Fibroblast of lung (primary cell): ENCODE data around the gene XPO6. TPM values are rescaled to one million over a fixed set of nuclear protein-coding genes. Genes with fewer than 3 reads are reported as not detected.

Source experiments
- DNase-seq, 2 donors: peaks; one replicate each; pipeline versions ENCODE4 v3.0.0 to v3.0.0-alpha.2; 2010; ENCODE audit warnings: low read depth in 2 of 2
- H2AFZ ChIP-seq: 2 replicates; pipeline ENCODE4 v1.5.1; 2012; ENCODE audit warnings: low read length, control low read depth, inconsistent platforms
- H3K27ac ChIP-seq: 2 replicates; pipeline ENCODE4 v1.5.1; 2011; ENCODE audit warnings: low read length, control low read depth; ENCODE audit not compliant: insufficient read depth
- H3K27me3 ChIP-seq: 2 replicates; pipeline ENCODE4 v1.5.1; 2011; ENCODE audit warnings: mild to moderate bottlenecking, low read length; ENCODE audit not compliant: control insufficient read depth, insufficient read depth
- H3K36me3 ChIP-seq: 2 replicates; pipeline ENCODE4 v1.5.1; 2011; ENCODE audit warnings: low read length; ENCODE audit not compliant: control insufficient read depth, insufficient read depth
- H3K4me1 ChIP-seq: 2 replicates; pipeline ENCODE4 v1.5.1; 2011; ENCODE audit warnings: low read length; ENCODE audit not compliant: control insufficient read depth, insufficient read depth; ENCODE audit errors: extremely low read depth
- H3K4me2 ChIP-seq: 2 replicates; pipeline ENCODE4 v1.5.1; 2011; ENCODE audit warnings: low read length, control low read depth; ENCODE audit not compliant: insufficient read depth; ENCODE audit errors: extremely low read depth
- H3K4me3 ChIP-seq, 4 experiments: fragments of 200-600 bp in 1 of 4; sonication (generic) in 1 of 4; replicated peaks in 1 of 4; 2 replicates each; pipeline ENCODE4 v1.5.1; 2011 to 2016; ENCODE audit warnings: low read length in 4 of 4, low read depth in 3 of 4, mild to moderate bottlenecking in 3 of 4, control low read depth in 2 of 4, inconsistent platforms in 1 of 4, mixed read lengths in 1 of 4; ENCODE audit not compliant: insufficient read depth in 1 of 4; ENCODE audit errors: control extremely low read depth in 1 of 4
- H3K79me2 ChIP-seq: 2 replicates; pipeline ENCODE4 v1.5.1; 2012; ENCODE audit warnings: mild to moderate bottlenecking, low read length, inconsistent platforms; ENCODE audit not compliant: control insufficient read depth, insufficient read depth
- H3K9ac ChIP-seq: 2 replicates; pipeline ENCODE4 v1.5.1; 2011; ENCODE audit warnings: mild to moderate bottlenecking, low read length, control low read depth; ENCODE audit not compliant: insufficient read depth
- H3K9me3 ChIP-seq: 2 replicates; pipeline ENCODE4 v1.5.1; 2012; ENCODE audit warnings: low read depth, low read length; ENCODE audit not compliant: control insufficient read depth, insufficient read depth
- H4K20me1 ChIP-seq: 2 replicates; pipeline ENCODE4 v1.5.1; 2011; ENCODE audit warnings: low read length; ENCODE audit not compliant: control insufficient read depth, insufficient read depth; ENCODE audit errors: extremely low read depth
- CTCF ChIP-seq, 2 donors: IDR thresholded peaks in 1 of 2; conservative IDR thresholded peaks in 1 of 2; 1 replicate in 1 of 2; 2 replicates in 1 of 2; pipeline ENCODE4 v1.5.1; 2011 to 2012; ENCODE audit warnings: low read length in 2 of 2, control low read depth in 1 of 2, inconsistent platforms in 1 of 2, low read depth in 1 of 2, mild to moderate bottlenecking in 1 of 2
- EZH2 ChIP-seq: IDR thresholded peaks from 2 replicates; pipeline ENCODE4 v1.5.1; 2012; ENCODE audit warnings: low read length, control low read depth, mild to moderate bottlenecking; ENCODE audit errors: missing control alignments
- polyA plus RNA-seq, 2 donors: library from polyadenylated mRNA; depleted of rRNA in 1 of 2; stranded (reverse) in 1 of 2; unstranded in 1 of 2; fragments of >200 nt; gene quantifications; 2 replicates each; pipeline ENCODE4 v1.2.1, GENCODE V29; 2011 to 2012; ENCODE audit warnings: missing spikeins in 1 of 2
- total RNA-seq: library from RNA; depleted of rRNA; stranded (reverse); fragments of >200 nt; gene quantifications from 2 replicates; pipeline ENCODE4 v1.2.1, GENCODE V29; 2014

Gene XPO6
- total and polyA plus RNA-seq, 2 donors (not counting 1 experiment from before 2014, with no cell fraction given): 134 to 185 TPM

- Histone ChIP-seq H4K20me1 (peaks cover 1% of the 10 kb centered on the region), H2AFZ (no peak overlapping the region), H3K4me2 (peak overlapping the region; percentile 36), H3K9me3 (no peaks in the 10 kb centered on the region), H3K4me3 (no peak overlapping the region), H3K79me2 (peaks cover 92% of the 10 kb centered on the region), H3K36me3 (peaks cover 4% of the 10 kb centered on the region), H3K4me1 (peaks cover 25% of the 10 kb centered on the region), H3K27me3 (no peaks in the 10 kb centered on the region), H3K27ac (peak overlapping the region; percentile 39), H3K9ac (no peak overlapping the region)
- TF ChIP-seq EZH2 (no peak), CTCF (conservative IDR thresholded peaks at IDR 0.05 in 1 of 2, IDR thresholded peaks at IDR 0.05 in 1 of 2; ENCODE audit: low read depth in 1 of 2, low read length in 2 of 2) (no peak)
- peak; percentile 36 to 53 for DNase-seq
Measured at GRCh38 chr16:28182183-28182582, 29.6 kb downstream of the XPO6 start.

GRCh38 chr16:28181515-28181914 lies 30.2 kb downstream of the XPO6 start:
- H3K36me3 ChIP-seq: peaks cover 6% of the 10 kb centered on the region
- no peak overlapping the region for H3K9ac ChIP-seq
- H3K4me2 ChIP-seq: peak overlapping the region; percentile 21
- peak overlapping the region; percentile 49 for H3K27ac ChIP-seq
- no peak overlapping the region for H2AFZ ChIP-seq
- no peaks in the 10 kb centered on the region for H3K27me3 ChIP-seq
- TF ChIP-seq CTCF (conservative IDR thresholded peaks at IDR 0.05 in 1 of 2, IDR thresholded peaks at IDR 0.05 in 1 of 2; ENCODE audit: low read depth in 1 of 2, low read length in 2 of 2): no peak
- TF ChIP-seq EZH2: no peak
- H3K4me1 ChIP-seq: peaks cover 25% of the 10 kb centered on the region
- H3K4me3 ChIP-seq: no peak overlapping the region
- H3K79me2 ChIP-seq: peaks cover 91% of the 10 kb centered on the region
- H3K9me3 ChIP-seq: no peaks in the 10 kb centered on the region
- peaks cover 3% of the 10 kb centered on the region for H4K20me1 ChIP-seq
- DNase-seq: peak; percentile 93 to 96

DNA sequence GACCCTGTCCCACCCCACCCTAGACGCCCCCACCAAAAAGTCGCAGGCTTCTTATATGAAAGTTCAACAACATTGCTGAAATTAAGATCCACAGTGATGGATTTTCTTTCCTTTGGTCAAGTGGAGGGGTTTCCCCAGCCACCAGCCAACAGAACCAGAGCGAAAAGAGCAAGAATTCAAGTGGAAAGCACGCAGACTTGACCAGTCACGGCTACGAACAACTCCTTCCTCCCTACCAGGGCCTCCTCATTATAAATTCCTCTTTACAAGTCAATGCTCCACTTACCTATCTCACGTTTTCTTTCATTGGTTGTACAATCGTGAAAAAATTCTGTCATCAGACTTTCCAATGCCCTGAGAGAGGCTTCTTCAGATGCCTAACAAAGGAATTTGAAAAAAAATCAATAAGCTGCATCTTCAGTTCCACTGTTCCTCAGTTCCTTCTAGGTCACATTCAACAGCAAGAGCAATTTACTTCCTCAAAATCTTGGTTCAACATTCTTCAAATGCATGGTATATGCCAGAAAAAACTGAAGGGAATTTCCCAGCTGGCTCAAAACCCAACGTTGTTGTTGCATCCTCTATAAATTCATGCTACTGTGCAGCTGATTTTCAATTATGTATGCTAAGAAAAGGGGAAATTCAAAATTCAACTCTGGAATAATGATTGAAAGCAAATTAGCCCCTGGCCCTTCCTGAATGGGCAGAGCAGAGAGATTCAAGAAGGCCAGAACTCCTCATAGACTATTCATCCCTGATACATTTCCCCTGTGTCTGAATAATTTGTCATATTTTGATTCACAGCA lies 30.9 kb downstream of the XPO6 start:
- peak overlapping the region; percentile 49 for H3K27ac ChIP-seq
- no peak overlapping the region for H3K4me3 ChIP-seq
- peaks cover 25% of the 10 kb centered on the region for H3K4me1 ChIP-seq
- peaks cover 3% of the 10 kb centered on the region for H4K20me1 ChIP-seq
- H3K4me2 ChIP-seq: peak overlapping the region; percentile 40
- H3K79me2 ChIP-seq: peaks cover 85% of the 10 kb centered on the region
- H3K36me3 ChIP-seq: peaks cover 6% of the 10 kb centered on the region
- H3K27me3 ChIP-seq: no peaks in the 10 kb centered on the region
- TF ChIP-seq EZH2 (no peak), CTCF (conservative IDR thresholded peaks at IDR 0.05 in 1 of 2, IDR thresholded peaks at IDR 0.05 in 1 of 2; ENCODE audit: low read depth in 1 of 2, low read length in 2 of 2) (no peak)
- H2AFZ ChIP-seq: no peak overlapping the region
- no peaks in the 10 kb centered on the region for H3K9me3 ChIP-seq
- H3K9ac ChIP-seq: no peak overlapping the region
- DNase-seq: peak; percentile 23 to 56
